ENCODE results near the gene LRRC45. TPM values are rescaled to one million over a fixed set of nuclear protein-coding genes. Genes with fewer than 3 reads are reported as not detected.

Gene LRRC45
- total and polyA plus RNA-seq, 2 experiments from 2014 or later = 16.1 to 40.7 TPM

DNA sequence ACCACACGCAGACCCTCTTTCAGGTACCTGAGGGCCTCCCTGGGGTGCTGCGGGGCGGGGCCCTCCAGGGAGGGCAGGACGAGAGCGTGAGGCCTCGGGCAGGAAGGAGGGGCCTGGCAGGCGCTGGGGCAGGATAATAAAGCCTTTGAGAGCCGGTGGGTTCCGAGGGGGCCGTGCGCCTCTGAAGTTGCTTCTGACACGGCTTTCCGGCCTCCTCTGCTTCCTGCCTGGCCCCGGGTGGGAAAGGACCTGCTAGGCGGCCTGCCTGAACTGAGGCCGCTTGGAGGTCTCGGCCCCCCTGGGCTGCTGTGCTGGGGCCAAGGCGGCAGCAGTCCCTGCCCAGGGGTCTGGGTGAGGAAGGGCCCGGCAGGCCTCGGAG, 10.9 kb upstream of the LRRC45 start:
- H3K4me3 Mint-ChIP-seq = no peak overlapping the region
- H3K9me2 ChIP-seq (ENCODE audit: insufficient read depth) = no peaks in the 10 kb centered on the region
- no peaks in the 10 kb centered on the region for H3K36me3 Mint-ChIP-seq (ENCODE audit: low read depth)
- H3K36me3 ChIP-seq (ENCODE audit: insufficient read depth) = no peaks in the 10 kb centered on the region
- no peak overlapping the region for H3K27ac ChIP-seq (ENCODE audit: low read depth)
- TF ChIP-seq NANOG (IDR thresholded peaks at IDR 0.05; ENCODE audit: borderline replicate concordance) = no peak
- TF ChIP-seq, protein P1, sequence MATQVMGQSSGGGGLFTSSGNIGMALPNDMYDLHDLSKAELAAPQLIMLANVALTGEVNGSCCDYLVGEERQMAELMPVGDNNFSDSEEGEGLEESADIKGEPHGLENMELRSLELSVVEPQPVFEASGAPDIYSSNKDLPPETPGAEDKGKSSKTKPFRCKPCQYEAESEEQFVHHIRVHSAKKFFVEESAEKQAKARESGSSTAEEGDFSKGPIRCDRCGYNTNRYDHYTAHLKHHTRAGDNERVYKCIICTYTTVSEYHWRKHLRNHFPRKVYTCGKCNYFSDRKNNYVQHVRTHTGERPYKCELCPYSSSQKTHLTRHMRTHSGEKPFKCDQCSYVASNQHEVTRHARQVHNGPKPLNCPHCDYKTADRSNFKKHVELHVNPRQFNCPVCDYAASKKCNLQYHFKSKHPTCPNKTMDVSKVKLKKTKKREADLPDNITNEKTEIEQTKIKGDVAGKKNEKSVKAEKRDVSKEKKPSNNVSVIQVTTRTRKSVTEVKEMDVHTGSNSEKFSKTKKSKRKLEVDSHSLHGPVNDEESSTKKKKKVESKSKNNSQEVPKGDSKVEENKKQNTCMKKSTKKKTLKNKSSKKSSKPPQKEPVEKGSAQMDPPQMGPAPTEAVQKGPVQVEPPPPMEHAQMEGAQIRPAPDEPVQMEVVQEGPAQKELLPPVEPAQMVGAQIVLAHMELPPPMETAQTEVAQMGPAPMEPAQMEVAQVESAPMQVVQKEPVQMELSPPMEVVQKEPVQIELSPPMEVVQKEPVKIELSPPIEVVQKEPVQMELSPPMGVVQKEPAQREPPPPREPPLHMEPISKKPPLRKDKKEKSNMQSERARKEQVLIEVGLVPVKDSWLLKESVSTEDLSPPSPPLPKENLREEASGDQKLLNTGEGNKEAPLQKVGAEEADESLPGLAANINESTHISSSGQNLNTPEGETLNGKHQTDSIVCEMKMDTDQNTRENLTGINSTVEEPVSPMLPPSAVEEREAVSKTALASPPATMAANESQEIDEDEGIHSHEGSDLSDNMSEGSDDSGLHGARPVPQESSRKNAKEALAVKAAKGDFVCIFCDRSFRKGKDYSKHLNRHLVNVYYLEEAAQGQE (IDR thresholded peaks at IDR 0.05; ENCODE audit: unreplicated experiment) = no peak
- TF ChIP-seq JUNB (IDR thresholded peaks at IDR 0.05; ENCODE audit: unreplicated experiment) = no peak
- no peak for TF ChIP-seq ETS1 (IDR thresholded peaks at IDR 0.05)
- no peak for TF ChIP-seq ZNF462 (CRISPR knock-in tag; IDR thresholded peaks at IDR 0.05)
- no peak for TF ChIP-seq ZNF114 (CRISPR knock-in tag; IDR thresholded peaks at IDR 0.05)
- TF ChIP-seq EZH2 (IDR thresholded peaks at IDR 0.05; ENCODE audit: low read depth, unreplicated experiment) = no peak
- no peak for TF ChIP-seq EZH2phosphoT487 (IDR thresholded peaks at IDR 0.05; ENCODE audit: unreplicated experiment)
- H3K4me1 Mint-ChIP-seq = no peaks in the 10 kb centered on the region
- no peak for DNase-seq (ENCODE audit: low spot score)
- H3K79me2 ChIP-seq (replicated peaks; ENCODE audit: insufficient read depth) = no peaks in the 10 kb centered on the region
- H2AFZ ChIP-seq = no peak overlapping the region
- no peak overlapping the region for H3K27ac Mint-ChIP-seq
- no peaks in the 10 kb centered on the region for H3F3A ChIP-seq (replicated peaks; ENCODE audit: low read depth)
- H3K4me1 ChIP-seq (ENCODE audit: insufficient read depth) = no peaks in the 10 kb centered on the region; the same call in 1 of the 2 replicates
- H3K4me2 ChIP-seq = no peak overlapping the region
- H3K27me3 Mint-ChIP-seq (ENCODE audit: insufficient read depth, low read depth, poor library complexity) = peaks cover 5% of the 10 kb centered on the region
- H4K20me1 ChIP-seq (replicated peaks; ENCODE audit: insufficient read depth) = no peaks in the 10 kb centered on the region
- no peak for ATAC-seq
- no peaks in the 10 kb centered on the region for H3K9me3 Mint-ChIP-seq
- H3K4me3 ChIP-seq = no peak overlapping the region
- no peaks in the 10 kb centered on the region for H3K27me3 ChIP-seq (ENCODE audit: insufficient read depth)
